OCI-LY1 (cell line): ENCODE data around the gene ABHD1.

Source experiments
- EZH2 ChIP-seq: fragments of 200-600 bp; sonication (generic), shearing (Covaris generic); IDR thresholded peaks from 2 replicates; pipeline ENCODE4 v1.8.0; 2017; ENCODE audit warnings: borderline replicate concordance, mixed run types, mild to moderate bottlenecking, antibody characterized with exemption, low read length, moderate library complexity, mixed read lengths
- TF ChIP-seq, protein P1 (sequence below): fragments of 200-600 bp; sonication (generic), shearing (Covaris generic); IDR thresholded peaks from 2 replicates; pipeline ENCODE4 v1.5.1; 2017; ENCODE audit warnings: mild to moderate bottlenecking, antibody characterized with exemption, low read length, moderate library complexity, mixed read lengths

DNA sequence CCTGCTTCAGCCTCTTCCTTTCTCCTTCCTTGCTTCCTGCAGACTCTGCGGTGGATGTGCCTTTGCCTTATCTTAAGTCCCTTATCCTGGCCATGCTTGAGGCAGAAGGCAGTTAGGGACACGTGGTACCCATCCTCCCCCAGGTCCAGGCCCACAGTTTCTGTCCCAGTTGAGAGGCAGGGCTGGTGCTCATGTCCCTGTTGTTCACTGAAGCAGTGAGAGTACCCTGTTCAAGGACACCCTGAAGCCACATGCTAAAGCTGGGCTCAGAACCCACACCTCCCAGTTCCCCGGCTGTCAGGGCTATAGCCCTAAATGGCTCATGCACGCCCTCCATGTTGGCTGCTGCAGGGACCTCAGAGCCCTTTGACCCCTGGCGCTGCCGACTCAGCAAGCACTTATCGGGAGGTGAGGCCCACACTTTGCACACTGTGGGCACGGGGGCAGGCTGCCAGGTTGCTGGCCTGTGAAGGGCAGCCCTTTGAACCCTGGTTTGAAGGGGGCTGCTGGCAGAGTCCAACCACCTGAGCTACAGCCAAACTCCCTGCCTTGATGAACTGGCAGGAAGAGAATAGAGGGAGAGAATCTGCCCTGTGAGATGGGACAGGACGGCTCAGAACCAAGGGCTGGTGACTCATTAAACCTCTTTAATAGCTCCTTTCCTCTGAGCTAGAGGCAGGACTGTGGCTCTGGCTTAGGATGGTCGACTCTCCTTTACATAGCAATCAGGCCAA is 30.8 kb upstream of the ABHD1 start:
- TF ChIP-seq, protein P1, sequence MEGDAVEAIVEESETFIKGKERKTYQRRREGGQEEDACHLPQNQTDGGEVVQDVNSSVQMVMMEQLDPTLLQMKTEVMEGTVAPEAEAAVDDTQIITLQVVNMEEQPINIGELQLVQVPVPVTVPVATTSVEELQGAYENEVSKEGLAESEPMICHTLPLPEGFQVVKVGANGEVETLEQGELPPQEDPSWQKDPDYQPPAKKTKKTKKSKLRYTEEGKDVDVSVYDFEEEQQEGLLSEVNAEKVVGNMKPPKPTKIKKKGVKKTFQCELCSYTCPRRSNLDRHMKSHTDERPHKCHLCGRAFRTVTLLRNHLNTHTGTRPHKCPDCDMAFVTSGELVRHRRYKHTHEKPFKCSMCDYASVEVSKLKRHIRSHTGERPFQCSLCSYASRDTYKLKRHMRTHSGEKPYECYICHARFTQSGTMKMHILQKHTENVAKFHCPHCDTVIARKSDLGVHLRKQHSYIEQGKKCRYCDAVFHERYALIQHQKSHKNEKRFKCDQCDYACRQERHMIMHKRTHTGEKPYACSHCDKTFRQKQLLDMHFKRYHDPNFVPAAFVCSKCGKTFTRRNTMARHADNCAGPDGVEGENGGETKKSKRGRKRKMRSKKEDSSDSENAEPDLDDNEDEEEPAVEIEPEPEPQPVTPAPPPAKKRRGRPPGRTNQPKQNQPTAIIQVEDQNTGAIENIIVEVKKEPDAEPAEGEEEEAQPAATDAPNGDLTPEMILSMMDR, result no peak
- TF ChIP-seq EZH2, result no peak
